Hematopoietic multipotent progenitor cell treated with erythropoietin and hydrocortisone succinate and interleukin-3 and kit ligand, for 17 days (in vitro differentiated cells): Measurements from ENCODE around the gene TMEM164.
"Not testable (repeated sequence)": the region's sequence is repeated elsewhere in the genome, so short reads cannot be mapped to it uniquely, and the experiment has no call there.

Experiments used
- DNase-seq: peaks from one replicate; pipeline ENCODE4 v3.0.0-alpha.2; 2015; ENCODE audit warnings: low spot score

The TMEM164 gene

DNA sequence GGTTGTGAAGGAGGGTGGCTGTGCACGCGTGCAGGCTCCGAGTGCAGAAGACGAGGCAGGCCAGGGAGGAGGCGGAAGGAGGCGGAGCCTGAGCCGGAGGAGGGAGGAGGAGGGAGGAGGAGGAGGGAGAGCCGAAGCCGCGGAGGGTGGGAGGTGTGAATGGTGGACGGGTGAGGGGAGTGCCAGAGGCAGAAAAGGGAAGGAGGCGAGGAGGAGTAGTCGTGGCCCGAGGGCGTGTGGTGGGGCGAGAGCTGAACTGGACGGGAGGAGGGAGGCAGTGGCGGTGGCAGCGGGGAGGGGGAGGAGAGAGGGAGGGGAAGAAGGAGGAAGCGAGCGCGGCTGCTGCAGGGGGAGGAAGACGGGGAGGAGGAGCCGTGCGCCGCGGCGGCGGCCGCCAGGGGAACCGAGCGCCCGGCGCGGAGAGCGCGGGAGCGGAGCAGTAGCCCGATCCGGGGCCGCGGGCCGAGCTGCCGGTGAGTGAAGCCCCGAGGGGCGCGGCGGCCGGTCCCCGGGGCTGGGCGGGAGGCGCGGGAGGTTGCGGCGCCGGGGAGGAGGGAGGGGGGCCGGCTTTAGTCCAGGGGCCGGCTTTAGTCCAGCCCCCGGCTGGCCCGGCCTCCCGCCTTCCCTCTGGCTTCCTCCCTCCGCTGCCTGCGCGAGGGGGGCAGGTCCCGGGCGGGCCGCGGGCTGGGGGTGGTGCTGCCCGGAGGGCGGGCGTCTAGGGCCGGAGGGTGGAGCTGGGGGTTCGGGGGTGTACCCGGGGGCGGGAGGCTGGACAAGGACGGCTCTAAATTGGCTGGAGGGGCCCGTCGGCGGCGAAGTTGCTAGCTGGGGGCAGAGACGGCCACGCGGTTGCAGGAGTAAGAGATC, at the start of gene TMEM164:
TSS of gene TMEM164 (plus strand) at position 815 of the 867 bp plus-strand sequence. CDS start 661 bp downstream, outside the sequence.
- peak; percentile 76 for DNase-seq

GRCh38 chrX:109954333-109954732, 48.6 kb upstream of the TMEM164 start:
- DNase-seq = no peak

DNA sequence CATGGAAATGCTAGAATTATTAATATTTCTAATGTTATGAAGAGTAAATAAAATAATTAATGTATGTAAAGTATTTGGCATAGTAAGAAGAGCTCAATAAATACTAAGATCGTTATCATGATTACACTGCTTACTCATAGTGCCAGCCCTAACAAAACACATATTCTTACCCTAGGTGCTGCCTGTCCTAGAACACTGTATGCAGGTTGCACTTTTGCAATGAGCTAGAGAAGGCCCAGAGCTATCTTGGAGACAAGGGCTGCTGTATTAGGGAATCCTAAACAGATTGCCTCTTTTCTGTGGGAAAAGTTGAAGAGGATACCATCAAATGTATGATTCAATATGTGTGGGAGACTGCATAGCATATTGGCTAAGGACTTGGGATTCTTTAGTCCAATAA, 48.0 kb upstream of the TMEM164 start:
- DNase-seq = no peak

- DNase-seq = no peak
Measured at GRCh38 chrX:109958266-109958665, 44.6 kb upstream of the TMEM164 start.

- peak; percentile 23 for DNase-seq
Measured at GRCh38 chrX:109959356-109959871, 43.5 kb upstream of the TMEM164 start.

- no peak for DNase-seq
Measured at GRCh38 chrX:109964390-109964789, 38.5 kb upstream of the TMEM164 start.

DNA sequence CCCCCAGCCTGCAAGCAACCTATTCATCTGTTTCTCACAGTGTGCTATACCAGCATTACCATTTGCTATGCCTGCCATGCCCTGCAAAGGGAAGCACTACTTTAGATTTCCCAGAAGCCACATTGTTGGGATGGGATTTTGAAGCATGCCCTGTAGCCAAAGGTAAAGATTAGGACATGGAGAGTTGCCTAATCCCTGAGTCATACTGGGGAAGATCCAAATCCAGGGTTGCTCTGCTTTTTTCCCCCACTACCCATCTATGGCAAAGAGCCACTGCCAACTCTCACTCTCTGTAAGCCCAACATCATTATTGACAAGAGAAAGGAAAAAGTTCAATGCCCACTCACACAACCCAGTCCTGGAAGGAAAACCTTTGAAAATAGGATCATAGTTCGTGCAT, 36.7 kb upstream of the TMEM164 start:
- no peak for DNase-seq

DNA sequence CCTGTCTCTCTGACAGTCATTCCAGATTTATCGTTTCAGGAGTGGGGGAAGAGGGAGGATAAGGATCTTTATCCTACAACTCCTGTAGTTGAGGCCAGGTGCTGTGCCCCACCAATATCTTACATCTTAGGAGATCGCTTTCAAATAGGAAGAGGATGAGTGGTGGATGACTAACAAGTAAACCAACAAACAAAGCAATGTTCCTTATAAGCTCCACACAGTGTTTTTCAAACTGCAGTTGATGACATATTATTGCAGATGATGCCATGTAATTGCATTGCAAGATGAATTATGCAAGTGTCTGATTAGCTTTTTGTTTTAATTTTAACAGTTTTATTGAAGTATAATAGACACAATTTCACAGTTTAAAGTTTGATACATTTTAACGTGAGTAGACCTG, 35.8 kb upstream of the TMEM164 start:
- DNase-seq = no peak

DNA sequence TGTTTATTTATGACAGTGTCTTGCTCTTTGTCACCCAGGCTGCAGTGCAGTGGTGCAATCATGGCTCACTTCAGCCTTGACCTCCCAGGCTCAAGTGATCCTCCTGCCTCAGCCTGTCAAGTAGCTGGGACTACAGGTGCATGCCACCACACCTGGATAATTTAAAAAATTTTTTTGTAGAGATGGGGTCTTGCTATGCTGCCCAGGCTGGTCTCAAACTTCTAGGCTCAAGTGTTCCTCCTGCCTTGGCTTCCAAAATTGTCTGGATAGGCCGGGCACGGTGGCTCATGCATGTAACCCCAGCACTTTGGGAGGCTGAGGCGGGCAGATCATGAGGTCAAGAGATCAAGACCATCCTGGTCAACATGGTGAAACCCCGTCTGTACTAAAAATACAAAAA, 32.1 kb upstream of the TMEM164 start:
- DNase-seq = not testable (repeated sequence)

GRCh38 chrX:109974906-109975655, 27.8 kb upstream of the TMEM164 start:
- DNase-seq = no peak

GRCh38 chrX:109985210-109985609, 17.7 kb upstream of the TMEM164 start:
- not testable (repeated sequence) for DNase-seq

GRCh38 chrX:109987884-109988283, 15.0 kb upstream of the TMEM164 start:
- DNase-seq = no peak

- no peak for DNase-seq
Measured at GRCh38 chrX:109990582-109991276, 12.2 kb upstream of the TMEM164 start.

DNA sequence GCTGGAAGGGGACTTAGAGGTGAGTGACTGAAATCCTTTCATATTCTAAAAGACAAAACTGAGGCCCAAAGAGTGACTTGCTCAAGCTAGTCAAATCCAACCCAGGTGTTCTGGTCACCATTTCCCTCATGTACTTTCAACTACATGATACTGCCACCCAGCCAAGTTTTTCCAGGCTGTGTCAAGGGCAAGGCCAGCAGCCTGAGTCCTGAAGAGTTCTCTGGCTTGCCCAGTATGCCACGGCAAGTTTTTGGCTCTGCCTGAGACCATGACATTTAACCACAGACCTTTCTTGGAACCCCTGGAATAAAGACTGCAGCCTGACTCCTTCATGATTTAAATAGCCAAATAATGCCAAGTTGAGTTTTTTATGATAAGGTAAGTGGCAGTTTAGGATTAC, 10.7 kb upstream of the TMEM164 start:
- no peak for DNase-seq

- DNase-seq = no peak
Measured at GRCh38 chrX:109995155-109995554, 7.8 kb upstream of the TMEM164 start.

- DNase-seq = no peak
Measured at GRCh38 chrX:109997786-109998452, 5.0 kb upstream of the TMEM164 start.

DNA sequence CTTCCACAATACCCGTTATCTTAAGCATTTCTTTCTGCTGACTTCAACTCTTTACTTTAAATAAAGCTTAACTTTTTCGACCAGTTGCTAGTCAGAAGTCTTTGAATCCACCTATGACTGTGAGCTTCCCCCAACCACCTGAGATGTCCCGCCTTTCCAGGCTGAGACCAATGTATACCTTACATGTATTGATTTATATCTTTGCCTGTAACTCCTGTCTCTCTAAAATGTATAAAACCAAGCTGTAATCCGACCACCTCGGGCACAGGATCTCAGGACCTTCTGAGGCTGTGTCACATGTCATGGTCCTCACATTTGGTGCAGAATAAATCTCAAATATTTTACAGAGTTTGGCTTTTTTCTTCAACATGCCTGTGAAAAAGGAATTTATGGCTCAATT, 2.9 kb upstream of the TMEM164 start:
- no peak for DNase-seq

DNA sequence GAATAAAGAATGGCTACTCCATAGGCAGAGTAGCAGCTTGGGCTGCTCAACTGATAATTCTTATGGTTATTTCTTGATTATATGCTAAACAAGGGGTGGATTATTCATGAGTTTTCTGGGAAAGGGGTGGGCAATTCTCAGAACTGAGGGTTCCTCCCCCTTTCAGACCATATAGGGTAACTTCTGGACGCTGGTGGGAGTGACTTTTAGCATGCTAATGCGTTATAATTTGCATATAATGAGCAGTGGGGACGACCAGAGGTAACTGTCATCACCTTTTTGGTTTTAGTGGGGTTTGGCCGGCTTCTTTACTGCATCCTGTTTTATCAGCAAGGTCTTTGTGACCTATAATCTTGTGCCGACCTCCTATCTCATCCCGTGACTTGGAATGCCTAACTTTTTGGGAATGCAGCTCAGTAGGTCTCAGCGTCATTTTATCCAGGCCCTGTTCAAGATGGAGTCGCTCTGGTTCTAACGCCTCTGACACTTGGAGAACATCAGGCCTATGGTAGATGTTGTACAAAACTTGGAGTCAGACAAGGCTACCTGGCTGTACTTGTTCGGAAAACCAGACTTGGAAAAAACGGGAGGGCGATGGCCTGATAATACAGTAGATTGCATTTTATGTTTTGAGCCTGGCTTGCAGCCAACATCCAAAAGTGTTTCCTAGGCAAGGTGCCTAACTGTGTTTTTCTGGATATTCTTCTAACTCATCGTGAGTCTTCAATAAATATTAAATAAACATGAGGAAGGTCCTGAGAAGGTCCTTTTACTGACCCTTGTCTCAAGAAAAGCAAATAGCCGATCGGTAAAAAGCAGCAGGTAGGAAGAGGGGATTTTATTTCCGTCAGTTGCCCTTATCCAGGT, 1.8 kb upstream of the TMEM164 start:
- no peak for DNase-seq

- no peak for DNase-seq
Measured at GRCh38 chrX:110001740-110002299, 1.1 kb upstream of the TMEM164 start.
